Esophagus muscularis mucosa (tissue), 4 donors: Measurements from ENCODE around the gene GON4L. TPM values are rescaled to one million over a fixed set of nuclear protein-coding genes. Genes with fewer than 3 reads are reported as not detected.
"Not testable (repeated sequence)": the region's sequence is repeated elsewhere in the genome, so short reads cannot be mapped to it uniquely, and the experiment has no call there.

Source experiments
- DNase-seq: peaks from one replicate; pipeline ENCODE4 v3.0.0-alpha.2; 2017; ENCODE audit errors: extremely low spot score
- H3K27ac ChIP-seq, 4 donors: fragments of 200-600 bp; sonication (generic); replicated peaks in 1 of 4; 1 replicate in 3 of 4; 2 replicates in 1 of 4; pipeline ENCODE4 v1.5.1; 2016 to 2019; ENCODE audit warnings: mild to moderate bottlenecking in 1 of 4
- H3K27me3 ChIP-seq, 4 donors: fragments of 200-600 bp; sonication (generic); one replicate each; pipeline versions ENCODE4 v1.5.1 to v1.6.0; 2016 to 2019
- H3K36me3 ChIP-seq, 4 donors: fragments of 200-600 bp; sonication (generic); one replicate each; pipeline ENCODE4 v1.5.1; 2016 to 2019
- H3K4me1 ChIP-seq, 4 donors: fragments of 200-600 bp; sonication (generic); one replicate each; pipeline ENCODE4 v1.5.1; 2016 to 2019
- H3K4me3 ChIP-seq, 4 donors: fragments of 200-600 bp; sonication (generic); 1 replicate in 2 of 4; 2 replicates in 2 of 4; pipeline ENCODE4 v1.5.1; 2016 to 2019; ENCODE audit warnings: mild to moderate bottlenecking in 4 of 4, moderate library complexity in 1 of 4
- H3K9me3 ChIP-seq, 4 donors: fragments of 200-600 bp; sonication (generic); 1 replicate in 3 of 4; 2 replicates in 1 of 4; pipeline ENCODE4 v1.5.1; 2016 to 2019
- CTCF ChIP-seq, 3 experiments: fragments of 200-600 bp in 2 of 3; fragments of 450-650 bp in 1 of 3; sonication (generic) in 2 of 3; IDR thresholded peaks; one replicate each; pipeline ENCODE4 v1.5.1; 2017 to 2019; ENCODE audit warnings: antibody characterized with exemption in 3 of 3, mild to moderate bottlenecking in 2 of 3, moderate library complexity in 1 of 3
- EP300 ChIP-seq: sonication (generic); formaldehyde crosslinking; IDR thresholded peaks from one replicate; pipeline ENCODE4 v1.6.1; 2017; ENCODE audit warnings: antibody characterized with exemption
- POLR2A ChIP-seq: fragments of 450-650 bp; IDR thresholded peaks from one replicate; pipeline ENCODE4 v1.6.1; 2017; ENCODE audit warnings: antibody characterized with exemption, moderate library complexity, mild to moderate bottlenecking, low read depth
- POLR2AphosphoS5 ChIP-seq, 2 donors: sonication (generic); formaldehyde crosslinking; IDR thresholded peaks; one replicate each; pipeline ENCODE4 v1.6.1; 2017; ENCODE audit warnings: antibody characterized with exemption in 2 of 2
- WGBS: methylation state at CpG from one replicate; pipeline ENCODE4 v1.1.5; 2018; 5-methylcytosine and 5-hydroxymethylcytosine counted together
- intact Hi-C: fragments of 100-400 bp; cut with DNase I; formaldehyde crosslinking; loops from one replicate; pipeline ENCODE4 v1.15.1; 2023
- total RNA-seq, 4 donors: library from RNA; depleted of rRNA; stranded (reverse); fragments of >200 nt; gene quantifications; one replicate each; pipeline versions ENCODE4 v1.1.0 to v1.2.1, GENCODE V29; 2016

The GON4L gene
- total RNA-seq, 4 donors from 2014 or later: 26.5 to 49.8 (median 28.3) TPM

- intact Hi-C loops: no loop called here
- Histone ChIP-seq H3K4me1 (peaks cover 0 to 5% (median 0%) of the 10 kb centered on the region in 4 donors), H3K27ac (no peak overlapping the region), H3K27me3 (no peaks in the 10 kb centered on the region), H3K4me3 (no peak overlapping the region), H3K9me3 (no peaks in the 10 kb centered on the region), H3K36me3 (peaks cover 58 to 87% (median 79%) of the 10 kb centered on the region in 4 donors)
- TF ChIP-seq POLR2A (no peak), POLR2AphosphoS5 (IDR thresholded peaks at IDR 0.05) (no peak), CTCF (IDR thresholded peaks at IDR 0.05) (no peak), EP300 (no peak)
- WGBS: 94% methylated on average over 2 of the region's 2 CpGs
- DNase-seq: no peak
These were observed 42.7 kb upstream of the GON4L start for GRCh38 chr1:155899683-155900082.

GRCh38 chr1:155898888-155899287 lies 41.9 kb upstream of the GON4L start:
- H3K27ac ChIP-seq: no peak overlapping the region
- intact Hi-C loops: no loop called here
- H3K4me1 ChIP-seq: peaks cover 2 to 8% (median 4%) of the 10 kb centered on the region in 4 donors
- H3K4me3 ChIP-seq: no peak overlapping the region
- WGBS: 68% methylated on average over 2 of the region's 2 CpGs
- H3K27me3 ChIP-seq: no peaks in the 10 kb centered on the region
- TF ChIP-seq POLR2A (no peak), EP300 (no peak), CTCF (IDR thresholded peaks at IDR 0.05) (no peak), POLR2AphosphoS5 (IDR thresholded peaks at IDR 0.05) (no peak)
- peaks cover 50 to 80% (median 71%) of the 10 kb centered on the region in 4 donors for H3K36me3 ChIP-seq
- no peaks in the 10 kb centered on the region for H3K9me3 ChIP-seq
- no peak for DNase-seq

GRCh38 chr1:155897746-155898145 lies 40.7 kb upstream of the GON4L start:
- Histone ChIP-seq H3K36me3 (peaks cover 39 to 68% (median 60%) of the 10 kb centered on the region in 4 donors), H3K27me3 (no peaks in the 10 kb centered on the region), H3K9me3 (no peaks in the 10 kb centered on the region), H3K27ac (no peak overlapping the region), H3K4me3 (no peak overlapping the region), H3K4me1 (peaks cover 13 to 19% (median 16%) of the 10 kb centered on the region in 4 donors)
- DNase-seq: no peak
- intact Hi-C loops: no loop called here
- WGBS: 74% methylated on average over 1 of the region's 1 CpG
- TF ChIP-seq POLR2A (no peak), POLR2AphosphoS5 (IDR thresholded peaks at IDR 0.05) (no peak), EP300 (no peak), CTCF (IDR thresholded peaks at IDR 0.05) (no peak)

- H3K4me1 ChIP-seq: peaks cover 16 to 25% (median 21%) of the 10 kb centered on the region in 4 donors
- H3K27me3 ChIP-seq, H3K27ac ChIP-seq, H3K4me3 ChIP-seq, DNase-seq, intact Hi-C loops, H3K9me3 ChIP-seq: not testable (repeated sequence)
- H3K36me3 ChIP-seq: peaks cover 29 to 55% (median 47%) of the 10 kb centered on the region in 4 donors
- 94% methylated on average over 8 of the region's 8 CpGs for WGBS
These were observed 39.5 kb upstream of the GON4L start for GRCh38 chr1:155896476-155896875.

- H3K27me3 ChIP-seq, intact Hi-C loops, DNase-seq, H3K27ac ChIP-seq, H3K9me3 ChIP-seq, H3K4me3 ChIP-seq: not testable (repeated sequence)
- H3K36me3 ChIP-seq: peaks cover 22 to 47% (median 39%) of the 10 kb centered on the region in 4 donors
- WGBS: 92% methylated on average over 6 of the region's 6 CpGs
- H3K4me1 ChIP-seq: peaks cover 16 to 25% (median 21%) of the 10 kb centered on the region in 4 donors
These were observed 38.6 kb upstream of the GON4L start for GRCh38 chr1:155895617-155896016.
